HCT116 (cell line): ENCODE data around the gene CDH4. TPM values are rescaled to one million over a fixed set of nuclear protein-coding genes. Genes with fewer than 3 reads are reported as not detected.

Experiments used
- ATAC-seq: fragments of 200-7000 bp; cut with Tn5 transposase; 2 replicates; pipeline ENCODE4 v1.9.1; 2020; ENCODE audit warnings: mild to moderate bottlenecking, moderate library complexity
- BruUV-seq: library from RNA; stranded (reverse); fragments of 400-500 nt; replicated peaks from 2 replicates; lab custom pipeline; 2021; lab: Mats Ljungman, UMichigan
- CTCF ChIA-PET: fragments of 300-600 bp; sonication (Branson Sonifier 250); formaldehyde crosslinking; loops from one replicate; lab custom pipeline; 2021; ENCODE audit warnings: antibody characterized with exemption; lab: Charles Lee
- POLR2A ChIA-PET: fragments of 300-600, 350-600 bp; sonication (Branson Sonifier 250); formaldehyde crosslinking; loops from one replicate; lab custom pipeline; 2021; ENCODE audit warnings: antibody characterized with exemption; lab: Charles Lee
- RAD21 ChIA-PET, 2 experiments: fragments of 300-600 bp; sonication (Branson Sonifier 250); formaldehyde crosslinking; loops; one replicate each; lab custom pipeline; 2023; ENCODE audit warnings: low total read pairs in 2 of 2; ENCODE audit not compliant: uncharacterized antibody in 2 of 2, unreplicated experiment in 2 of 2, low non-redundant PET in 1 of 2; lab: Charles Lee
- DNase-seq: peaks from one replicate; pipeline ENCODE4 v3.0.0-alpha.2; 2010; ENCODE audit warnings: low read depth, low spot score
- H2AFZ ChIP-seq: fragments of 200-600 bp; shearing (Covaris generic), sonication (generic); 2 replicates; pipeline ENCODE4 v1.6.1; 2017; ENCODE audit warnings: low read depth, mixed run types, mixed read lengths, antibody characterized with exemption, low read length; ENCODE audit not compliant: poor library complexity, severe bottlenecking
- H3K27ac ChIP-seq: 2 replicates; pipeline ENCODE4 v1.5.1; 2012; ENCODE audit warnings: low read depth, low read length
- H3K27me3 ChIP-seq: fragments of 200-600 bp; sonication (generic); 2 replicates; pipeline ENCODE4 v1.6.1; 2016; ENCODE audit warnings: mixed run types, low read length, mixed read lengths; ENCODE audit not compliant: insufficient read depth
- H3K36me3 ChIP-seq, 2 experiments: fragments of 200-500 bp in 1 of 2; fragments of 200-600 bp in 1 of 2; sonication (Bioruptor generic) in 1 of 2; sonication (generic) in 1 of 2; 2 replicates each; pipeline versions ENCODE4 v1.5.1 to v1.6.1; 2014 to 2016; ENCODE audit warnings: low read length in 2 of 2, inconsistent platforms in 1 of 2, mixed read lengths in 1 of 2, mixed run types in 1 of 2; ENCODE audit not compliant: insufficient read depth in 2 of 2, control insufficient read depth in 1 of 2
- H3K4me1 ChIP-seq, 2 experiments: fragments of 200-600 bp in 1 of 2; sonication (generic) in 1 of 2; 2 replicates each; pipeline versions ENCODE4 v1.5.1 to v1.6.1; 2012 to 2017; ENCODE audit warnings: low read length in 2 of 2, inconsistent platforms in 1 of 2, mild to moderate bottlenecking in 1 of 2, mixed read lengths in 1 of 2, mixed run types in 1 of 2, moderate library complexity in 1 of 2; ENCODE audit not compliant: insufficient read depth in 2 of 2, control insufficient read depth in 1 of 2
- H3K4me2 ChIP-seq: fragments of 200-600 bp; sonication (generic); 2 replicates; pipeline ENCODE4 v1.6.1; 2017; ENCODE audit warnings: mixed run types, low read length, mixed read lengths
- H3K4me3 ChIP-seq, 2 experiments: fragments of 200-600 bp in 1 of 2; sonication (generic) in 1 of 2; replicated peaks in 1 of 2; 2 replicates each; pipeline ENCODE4 v1.5.1; 2011 to 2016; ENCODE audit warnings: low read length in 2 of 2, control low read depth in 1 of 2, low read depth in 1 of 2, mild to moderate bottlenecking in 1 of 2, mixed read lengths in 1 of 2, mixed run types in 1 of 2
- H3K79me2 ChIP-seq: fragments of 200-600 bp; sonication (generic); 2 replicates; pipeline ENCODE4 v1.6.1; 2017; ENCODE audit warnings: mild to moderate bottlenecking, mixed run types, low read length, moderate library complexity, mixed read lengths; ENCODE audit not compliant: insufficient read depth
- H3K9ac ChIP-seq: fragments of 200-600 bp; sonication (generic); 2 replicates; pipeline ENCODE4 v1.6.1; 2016; ENCODE audit warnings: low read length, mixed read lengths
- H3K9me2 ChIP-seq: fragments of 200-600 bp; sonication (generic), shearing (Covaris generic); 2 replicates; pipeline ENCODE4 v1.6.1; 2017; ENCODE audit warnings: mixed run types, mild to moderate bottlenecking, moderate library complexity; ENCODE audit not compliant: insufficient read depth
- H3K9me3 ChIP-seq, 2 experiments: fragments of 200-500 bp in 1 of 2; fragments of 200-600 bp in 1 of 2; sonication (Bioruptor generic) in 1 of 2; sonication (generic) in 1 of 2; 2 replicates each; pipeline ENCODE4 v1.6.1; 2014 to 2017; ENCODE audit warnings: low read length in 2 of 2, mixed read lengths in 2 of 2, inconsistent platforms in 1 of 2, low read depth in 1 of 2, mild to moderate bottlenecking in 1 of 2, mixed run types in 1 of 2, moderate library complexity in 1 of 2; ENCODE audit not compliant: control insufficient read depth in 1 of 2, insufficient read depth in 1 of 2
- H4K20me1 ChIP-seq: fragments of 200-600 bp; sonication (generic), shearing (Covaris generic); 2 replicates; pipeline ENCODE4 v1.6.1; 2017; ENCODE audit warnings: mixed run types, mild to moderate bottlenecking, moderate library complexity; ENCODE audit not compliant: insufficient read depth
- ATF3 ChIP-seq: IDR thresholded peaks from 2 replicates; pipeline ENCODE4 v1.6.1; 2012
- CBX3 ChIP-seq: IDR thresholded peaks from 2 replicates; pipeline ENCODE4 v1.6.1; 2012; ENCODE audit warnings: low read depth
- CEBPB ChIP-seq: IDR thresholded peaks from 2 replicates; pipeline ENCODE4 v1.6.1; 2012; ENCODE audit warnings: low read depth
- ELF1 ChIP-seq: IDR thresholded peaks from 2 replicates; pipeline ENCODE4 v1.6.1; 2012; ENCODE audit warnings: low read depth, borderline replicate concordance
- FOSL1 ChIP-seq: IDR thresholded peaks from 2 replicates; pipeline ENCODE4 v1.6.1; 2012; ENCODE audit warnings: low read depth
- JUND ChIP-seq: IDR thresholded peaks from 2 replicates; pipeline ENCODE4 v1.6.1; 2012
- MAX ChIP-seq: IDR thresholded peaks from 2 replicates; pipeline ENCODE4 v1.6.1; 2012
- REST ChIP-seq: IDR thresholded peaks from 2 replicates; pipeline ENCODE4 v1.6.1; 2012; ENCODE audit warnings: low read depth
- SIN3A ChIP-seq: IDR thresholded peaks from 2 replicates; pipeline ENCODE4 v1.6.1; 2012; ENCODE audit warnings: low read depth
- SRF ChIP-seq: IDR thresholded peaks from 2 replicates; pipeline ENCODE4 v1.6.1; 2012; ENCODE audit warnings: low read depth
- YY1 ChIP-seq: IDR thresholded peaks from 2 replicates; pipeline ENCODE4 v1.6.1; 2011; ENCODE audit warnings: low read length, low read depth, moderate library complexity, mild to moderate bottlenecking; ENCODE audit not compliant: insufficient replicate concordance; ENCODE audit errors: extremely low read depth
- intact Hi-C: fragments of 100-400 bp; cut with micrococcal nuclease; formaldehyde crosslinking; loops from 2 replicates; pipeline ENCODE4 v1.10.0; 2022
- total RNA-seq: library from RNA; stranded (reverse); gene quantifications from one replicate; pipeline ENCODE4 v1.2.1, GENCODE V29; 2021; ENCODE audit not compliant: unreplicated experiment

The CDH4 gene
- total RNA-seq, 1 experiment from 2014 or later, result not detected

GRCh38 chr20:61640871-61641245, 388.8 kb downstream of the CDH4 start:
- BruUV-seq, result no TSS peak
- Histone ChIP-seq H4K20me1 (no peaks in the 10 kb centered on the region), H3K4me3 (no peak overlapping the region)
- intact Hi-C loops, result no loop called here
- TF ChIP-seq SRF, result no peak
- TF ChIP-seq, all 23 proteins: peak for 0
- ChIA-PET POLR2A (no interaction called here), CTCF (no interaction called here), RAD21 (no interaction called here)
- H3K9me2 ChIP-seq, result no peaks in the 10 kb centered on the region
- no peak overlapping the region for H3K27ac ChIP-seq
- no peak overlapping the region for H3K4me2 ChIP-seq
- no peaks in the 10 kb centered on the region for H3K79me2 ChIP-seq
- no peak for DNase-seq
- H3K27me3 ChIP-seq, result peaks cover 38% of the 10 kb centered on the region
- H3K4me1 ChIP-seq, result no peaks in the 10 kb centered on the region
- H2AFZ ChIP-seq, result no peak overlapping the region
- no peak for ATAC-seq
- no peak overlapping the region for H3K9ac ChIP-seq
- H3K9me3 ChIP-seq, result no peaks in the 10 kb centered on the region
- H3K36me3 ChIP-seq, result no peaks in the 10 kb centered on the region

GRCh38 chr20:61643656-61644377, 391.8 kb downstream of the CDH4 start:
- RAD21 ChIA-PET, result no interaction called here
- no peaks in the 10 kb centered on the region for H3K36me3 ChIP-seq
- no peaks in the 10 kb centered on the region for H3K9me3 ChIP-seq
- H3K9ac ChIP-seq, result no peak overlapping the region
- no peak overlapping the region for H3K4me2 ChIP-seq
- no peaks in the 10 kb centered on the region for H4K20me1 ChIP-seq
- no peak overlapping the region for H2AFZ ChIP-seq
- DNase-seq (no peak), ATAC-seq (no peak)
- CTCF ChIA-PET, result no interaction called here
- peaks cover 18% of the 10 kb centered on the region; the same call in 1 of the 2 replicates for H3K27me3 ChIP-seq
- POLR2A ChIA-PET, result no interaction called here
- H3K4me1 ChIP-seq, result no peaks in the 10 kb centered on the region
- H3K79me2 ChIP-seq, result no peaks in the 10 kb centered on the region
- no peaks in the 10 kb centered on the region for H3K9me2 ChIP-seq
- TF ChIP-seq FOSL1, result no peak
- no peak for TF ChIP-seq CBX3
- no peak for TF ChIP-seq REST
- TF ChIP-seq MAX, result no peak
- no peak for TF ChIP-seq ATF3
- TF ChIP-seq CEBPB, result no peak
- TF ChIP-seq JUND, result no peak
- no peak for TF ChIP-seq SIN3A
- TF ChIP-seq YY1, result no peak
- TF ChIP-seq ELF1, result no peak
- TF ChIP-seq, all 23 proteins: peak for 0
- BruUV-seq, result no TSS peak
- no peak overlapping the region for H3K4me3 ChIP-seq
- no peak overlapping the region for H3K27ac ChIP-seq
- intact Hi-C loops, result no loop called here
